GM18526 (cell line): ENCODE data around the gene KRT85.

Source experiments
- POLR2A ChIP-seq: IDR thresholded peaks from 3 replicates; pipeline ENCODE4 v1.6.1; 2011; ENCODE audit not compliant: insufficient read length; ENCODE audit errors: extremely low read depth

The KRT85 gene

DNA sequence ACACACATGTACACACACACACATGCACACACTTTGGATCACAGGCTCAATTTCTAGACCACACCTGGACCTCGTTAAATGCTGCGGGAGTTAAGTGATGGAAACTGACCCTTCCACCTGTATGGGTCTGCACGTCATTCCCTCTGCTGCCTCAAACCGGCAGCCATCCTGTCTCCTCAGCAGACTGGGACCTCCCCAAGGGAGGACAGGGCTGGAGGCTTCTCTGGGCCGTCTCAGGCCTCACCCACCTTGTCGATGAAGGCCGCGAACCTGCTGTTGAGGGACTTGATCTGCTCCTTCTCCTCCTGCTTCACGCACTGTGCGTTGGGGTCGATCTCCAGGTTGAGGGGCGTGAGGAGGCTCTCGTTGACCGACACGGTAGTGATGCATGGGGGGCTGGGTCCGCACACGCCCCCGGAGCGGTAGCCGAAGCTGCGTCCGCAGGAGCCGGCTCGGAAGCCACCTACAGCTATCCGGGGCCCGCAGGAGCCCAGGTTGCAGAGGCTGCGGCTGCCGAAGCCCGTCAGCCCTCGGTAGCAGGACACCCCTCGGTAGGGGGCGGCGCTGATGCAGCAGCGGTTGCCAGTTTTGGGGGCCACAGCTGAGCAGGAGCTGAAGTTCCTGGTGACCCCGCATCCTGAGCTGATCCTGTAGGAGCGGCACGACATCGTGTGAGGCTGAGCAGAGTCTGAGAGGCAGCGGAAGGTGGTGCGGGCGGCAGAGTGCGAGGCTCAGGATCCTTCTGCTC, at the start of gene KRT85:
Gene KRT85, minus strand, starts transcription at position 744 of the 748 bp plus-strand sequence. Its CDS starts 76 bp downstream, at position 668.
- no peak for TF ChIP-seq POLR2A

DNA sequence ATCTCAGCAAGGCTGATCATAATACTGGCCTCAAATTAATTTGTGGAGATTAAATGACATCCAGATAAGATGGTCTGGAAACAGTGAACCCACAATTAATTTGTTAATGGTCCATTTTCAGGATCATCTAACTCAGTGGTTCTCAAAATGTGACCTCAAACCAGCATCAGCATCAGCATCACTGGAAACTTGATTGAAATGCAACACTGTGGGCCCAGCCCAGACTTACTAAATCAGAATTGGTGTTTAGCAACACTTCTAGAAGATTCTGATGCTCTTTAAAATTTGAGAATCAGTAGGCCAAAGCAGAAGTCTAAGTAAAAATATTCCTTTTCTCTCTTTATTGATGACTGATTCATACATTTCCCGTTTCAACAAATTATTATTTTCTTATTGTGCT, 49.5 kb upstream of the KRT85 start:
- TF ChIP-seq POLR2A, result no peak

DNA sequence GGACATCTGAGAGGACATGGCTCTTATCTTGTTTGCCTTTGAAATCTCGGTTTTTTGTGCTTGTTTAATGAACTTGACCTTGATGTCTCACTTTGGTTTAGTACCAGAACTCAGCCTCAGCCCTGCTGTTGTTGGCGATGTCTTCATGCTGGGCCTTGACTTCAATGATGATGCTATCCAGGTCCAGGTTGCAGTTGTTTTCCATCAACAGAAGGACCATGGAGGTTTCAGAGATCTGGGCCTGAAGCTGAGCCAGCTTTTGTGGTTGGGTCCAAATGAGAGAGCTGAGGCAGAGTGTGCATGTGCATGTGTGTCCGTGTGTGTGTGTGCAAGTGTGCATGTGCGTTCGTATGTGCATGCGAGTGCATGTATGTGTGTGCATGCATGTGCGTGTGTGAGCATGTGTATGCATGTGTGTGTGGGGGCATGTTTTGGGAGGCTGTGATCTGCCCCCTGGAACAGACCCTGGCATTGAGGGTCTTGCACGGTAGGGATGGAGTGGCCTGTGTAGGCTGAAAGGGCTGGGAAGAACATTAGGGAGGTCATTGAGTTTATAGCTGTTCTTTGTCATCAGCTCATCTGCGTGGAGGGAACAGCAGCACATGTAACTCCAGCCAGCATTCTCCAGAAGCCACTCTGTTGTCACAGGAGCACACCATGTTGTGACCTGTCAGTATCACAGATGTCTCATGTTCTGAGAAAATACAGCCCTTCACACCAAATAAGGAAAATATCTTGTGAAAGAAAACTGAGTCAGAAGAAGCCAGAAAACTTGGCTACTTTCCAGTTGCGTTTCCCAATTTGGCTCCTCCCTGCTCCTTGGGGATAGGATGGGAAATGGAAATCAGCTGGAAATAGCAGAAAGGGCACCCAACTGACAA, 48.8 kb upstream of the KRT85 start:
- TF ChIP-seq POLR2A, result no peak

DNA sequence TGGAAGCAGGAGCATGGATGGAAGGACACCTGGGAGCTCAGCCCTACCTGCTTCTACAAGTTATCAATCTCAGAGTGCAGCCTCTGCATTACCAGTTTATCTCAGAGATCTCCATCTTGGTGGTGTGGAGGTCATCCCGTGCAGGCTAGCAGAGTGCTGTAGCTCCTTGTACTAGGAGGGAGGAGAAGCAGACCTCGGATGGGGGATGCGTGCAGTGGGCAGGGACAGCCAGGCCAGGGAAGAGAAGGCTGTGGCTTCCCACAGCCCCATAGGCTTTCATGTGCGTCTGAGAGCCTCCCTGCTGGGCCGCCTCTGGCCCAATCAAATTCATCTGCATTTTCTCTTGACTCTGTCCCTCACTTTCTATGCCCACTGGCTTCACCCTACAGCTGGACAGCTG, 47.7 kb upstream of the KRT85 start:
- no peak for TF ChIP-seq POLR2A

DNA sequence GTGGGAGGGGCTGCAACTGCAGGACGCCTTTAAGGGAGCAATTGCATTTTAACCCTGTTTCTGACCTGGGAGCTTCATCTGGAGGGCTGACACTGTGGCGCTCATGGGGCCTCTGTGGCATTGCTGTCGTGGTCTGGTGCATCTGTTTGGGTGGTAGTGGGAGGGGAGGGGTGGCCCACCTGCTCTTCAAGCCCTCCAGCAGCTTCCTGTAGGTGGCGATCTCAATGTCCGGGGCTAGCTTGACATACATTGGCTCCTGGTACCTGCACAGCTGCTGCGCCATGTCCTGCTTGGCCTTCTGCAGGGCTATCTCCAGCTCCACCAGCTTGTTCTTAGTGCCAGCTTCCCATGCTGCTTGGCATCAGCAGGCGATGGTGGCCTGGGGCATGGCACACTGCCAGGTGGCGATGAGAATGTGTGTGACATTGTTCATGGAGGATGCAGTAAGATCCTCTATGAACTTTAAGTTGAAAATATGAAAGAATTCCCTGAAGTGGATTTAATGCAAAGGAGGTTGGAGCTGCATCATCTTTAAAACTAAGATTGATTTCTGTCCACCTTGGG, 46.6 kb upstream of the KRT85 start:
- TF ChIP-seq POLR2A, result no peak

DNA sequence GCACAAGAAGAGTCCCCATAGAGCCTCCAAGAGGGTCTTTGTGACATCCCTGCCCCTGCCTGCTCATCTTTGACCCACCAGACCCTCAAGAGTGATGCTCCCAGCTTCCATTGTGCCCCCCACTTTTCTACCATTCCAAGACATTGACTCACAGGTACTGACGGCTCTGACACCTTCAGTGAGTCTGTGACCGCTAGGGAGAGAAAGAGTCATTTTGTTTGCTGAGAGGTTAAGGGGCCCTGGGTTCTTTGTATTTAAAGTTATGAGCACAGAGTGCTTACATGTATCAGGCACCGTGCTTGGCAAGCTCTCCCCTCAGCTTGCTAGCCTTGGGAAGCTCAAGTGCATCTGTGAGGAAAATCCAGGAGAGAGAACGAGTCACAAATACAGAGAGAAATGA, 45.9 kb upstream of the KRT85 start:
- TF ChIP-seq POLR2A, result no peak

DNA sequence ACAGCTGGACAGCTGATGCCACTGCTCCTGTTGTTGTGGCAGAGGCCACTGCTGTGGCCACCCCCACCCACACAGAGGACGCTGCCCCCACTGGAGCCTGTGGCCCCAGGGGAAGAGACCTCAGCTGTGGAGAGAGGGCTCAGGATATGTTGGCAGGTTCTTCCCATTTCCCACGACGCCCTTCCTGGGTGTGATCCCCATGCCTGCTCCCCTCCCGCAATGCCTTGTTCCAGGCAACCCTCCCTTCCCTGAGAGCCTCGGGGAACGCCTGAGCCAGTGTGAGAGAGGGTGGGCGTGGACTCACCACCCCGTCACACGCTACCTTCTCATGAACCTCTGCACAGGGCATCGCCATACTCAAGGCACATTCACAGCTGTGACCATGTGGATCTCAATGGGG, 44.5 kb upstream of the KRT85 start:
- TF ChIP-seq POLR2A, result no peak

DNA sequence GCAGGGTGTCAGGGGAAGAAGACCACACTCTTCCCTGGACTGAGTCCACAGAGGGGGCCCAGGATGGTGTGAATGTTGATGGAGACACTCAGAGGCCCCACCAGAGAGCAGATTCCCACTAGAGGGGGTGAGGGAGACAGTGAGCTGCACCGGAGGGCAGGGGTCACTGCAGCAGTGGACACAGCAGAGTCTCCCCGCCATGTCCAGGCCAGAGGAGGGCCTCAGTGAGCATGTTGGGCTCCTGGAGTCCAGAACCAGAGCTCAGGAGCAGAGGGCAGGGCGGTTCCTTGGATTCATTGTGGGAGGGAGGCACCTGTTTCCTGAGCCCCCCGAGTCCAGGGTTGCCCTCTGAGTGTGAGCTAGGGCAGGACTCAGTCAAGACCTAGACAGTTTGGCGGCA, 40.6 kb upstream of the KRT85 start:
- TF ChIP-seq POLR2A, result no peak

DNA sequence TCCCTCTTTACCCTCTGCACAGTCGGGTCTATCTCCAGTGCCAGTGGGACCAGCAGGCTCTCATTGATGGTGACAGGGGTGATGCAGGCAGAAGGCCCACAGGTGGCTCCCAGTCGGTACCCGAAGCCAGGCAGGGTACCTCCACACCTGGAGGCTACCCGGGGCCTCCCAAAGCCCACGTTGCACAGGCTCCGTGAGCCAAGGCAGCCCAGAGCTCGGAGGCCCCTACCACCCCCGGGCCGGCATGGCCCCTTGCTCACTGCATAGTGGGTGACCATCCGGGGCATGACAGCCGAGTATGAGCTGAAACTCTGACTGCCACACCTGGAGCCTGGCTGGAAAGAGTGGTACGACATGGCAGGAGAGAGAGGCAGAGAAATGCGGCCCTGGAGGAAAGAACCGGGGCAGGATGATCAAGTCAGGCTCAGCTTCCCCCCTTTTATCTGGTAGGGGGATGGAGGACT, 38.7 kb upstream of the KRT85 start, which contains the start of gene KRT82:
Gene KRT82, minus strand, starts transcription at position 414 of the 464 bp plus-strand sequence. Its CDS starts 58 bp downstream, at position 356.
- no peak for TF ChIP-seq POLR2A

DNA sequence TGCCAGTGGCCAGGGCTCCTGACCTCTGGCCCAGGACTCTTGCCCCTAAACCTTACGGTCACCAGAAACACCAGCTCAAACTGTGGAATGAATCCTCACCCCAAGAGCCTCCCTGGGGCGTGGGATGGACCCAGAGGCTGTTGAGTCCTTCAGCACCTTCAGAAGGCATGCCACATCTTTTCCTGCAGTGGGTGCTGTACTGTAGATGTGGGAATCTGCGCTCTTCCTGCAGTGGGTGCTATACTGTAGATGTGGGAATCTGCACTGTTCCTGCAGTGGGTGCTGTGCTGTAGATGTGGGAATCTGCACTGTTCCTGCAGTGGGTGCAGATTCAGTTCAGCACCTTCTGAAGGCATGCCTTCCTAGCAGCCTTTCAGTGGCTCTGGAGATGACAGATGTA, 37.7 kb upstream of the KRT85 start:
- no peak for TF ChIP-seq POLR2A

DNA sequence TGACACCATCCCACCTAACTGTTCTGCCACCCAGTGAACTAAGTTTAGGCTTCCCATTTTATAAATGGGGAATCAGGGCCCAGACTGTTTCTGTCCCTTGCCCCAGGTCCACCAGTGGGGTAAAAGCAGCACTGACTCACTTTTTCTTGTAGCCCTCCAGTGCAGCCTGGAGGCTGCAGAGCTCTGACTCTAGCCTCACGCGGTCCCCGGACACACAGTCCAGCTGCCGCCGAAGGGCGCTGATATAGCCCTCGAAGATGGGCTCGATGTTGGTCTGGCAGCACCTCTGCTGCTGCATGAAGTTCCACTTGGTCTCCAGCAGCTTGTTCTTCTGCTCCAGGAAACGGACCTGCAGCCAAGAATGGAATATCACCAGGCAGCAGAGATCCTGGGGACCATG, 36.3 kb upstream of the KRT85 start:
- no peak for TF ChIP-seq POLR2A

DNA sequence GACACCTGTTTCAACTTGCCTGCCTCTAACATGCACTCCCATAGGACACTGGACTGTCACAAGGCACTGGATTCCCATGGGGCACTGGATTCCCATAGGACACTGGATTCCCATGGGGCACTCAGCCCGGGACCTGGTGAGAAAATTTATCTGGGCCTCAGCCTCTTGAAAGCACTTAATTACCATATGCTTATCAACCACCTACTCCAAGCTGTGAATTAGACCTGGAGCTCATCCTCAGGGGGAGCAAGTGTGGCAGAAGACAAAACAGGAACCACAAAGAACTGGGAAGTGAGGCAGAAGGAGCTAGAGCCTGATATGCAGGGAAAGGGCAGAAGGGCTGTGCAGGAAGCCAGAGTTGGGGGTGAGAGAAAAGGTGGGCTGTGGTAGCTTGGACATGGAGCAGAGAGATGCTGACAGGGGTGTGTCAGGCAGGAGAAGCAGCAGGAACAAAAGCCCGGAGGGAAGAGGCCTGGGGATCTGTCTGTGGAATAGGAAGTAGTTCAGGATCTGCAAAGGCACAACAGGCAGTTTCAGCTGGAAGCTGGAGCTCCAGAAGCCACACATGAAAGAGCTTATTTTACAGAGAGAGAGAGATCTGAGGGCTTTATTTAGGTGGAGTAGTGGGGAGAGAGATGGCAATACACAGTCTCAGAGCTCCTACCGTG, 35.7 kb upstream of the KRT85 start:
- TF ChIP-seq POLR2A, result no peak

DNA sequence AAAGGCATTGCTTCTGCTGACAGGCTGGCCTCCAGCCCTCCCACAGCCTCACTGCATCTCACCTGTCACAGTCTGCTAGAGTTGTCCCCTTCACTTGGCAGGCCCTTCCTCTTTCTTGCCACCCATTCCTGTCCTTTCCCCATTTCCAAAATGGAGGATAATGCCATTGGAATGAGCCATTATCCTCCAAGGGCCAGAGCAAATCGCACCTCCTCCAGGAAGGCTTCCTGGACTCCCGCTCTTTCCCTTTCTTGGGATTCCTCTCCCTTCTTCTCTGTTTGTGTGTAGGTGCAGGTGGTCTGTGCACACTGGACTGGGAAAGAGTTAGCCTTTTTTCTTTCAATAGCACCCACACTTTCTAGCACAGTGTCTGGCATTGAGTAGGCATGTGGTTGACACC, 35.1 kb upstream of the KRT85 start:
- no peak for TF ChIP-seq POLR2A

DNA sequence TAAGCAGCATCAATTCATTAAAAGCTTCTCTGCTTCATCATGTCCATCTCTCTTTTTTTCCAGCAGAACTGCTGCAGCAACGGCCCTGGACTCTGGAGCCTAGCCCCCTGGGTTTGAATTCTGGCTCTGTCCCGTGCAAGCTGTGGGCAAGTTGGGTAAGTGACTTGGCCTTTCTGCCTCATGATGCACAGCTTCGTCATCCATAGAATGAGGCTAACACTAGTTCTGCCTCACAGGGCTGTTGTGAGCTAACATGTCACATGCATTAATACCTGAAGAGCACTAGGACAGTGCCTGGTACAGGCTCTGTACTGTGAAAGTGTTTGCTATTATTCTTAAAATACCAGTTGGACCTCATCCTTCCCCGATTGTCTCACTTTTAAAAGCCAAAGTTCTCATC, 34.6 kb upstream of the KRT85 start:
- no peak for TF ChIP-seq POLR2A

DNA sequence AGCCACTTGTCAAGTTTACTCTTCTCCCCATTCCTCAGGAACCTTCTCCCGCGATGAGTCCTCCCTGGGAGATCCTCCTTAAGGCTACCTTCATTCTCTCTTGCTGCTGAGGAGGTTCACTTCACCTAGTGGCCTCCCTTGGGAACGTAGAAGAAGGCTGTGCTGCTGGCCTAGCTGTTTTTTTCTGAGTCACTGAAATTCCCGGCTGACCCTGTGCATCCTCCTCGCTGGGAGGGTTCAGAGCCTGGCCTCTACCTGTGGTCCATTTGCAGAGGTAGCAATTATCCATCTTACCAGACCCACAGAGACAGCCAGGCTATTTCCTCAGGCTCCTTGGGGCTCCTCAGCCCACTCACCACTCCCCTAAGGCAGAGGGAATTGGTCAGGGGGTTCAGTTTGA, 34.2 kb upstream of the KRT85 start:
- no peak for TF ChIP-seq POLR2A
